ENCODE data around the gene TNFRSF4.

The TNFRSF4 gene

GRCh38 chr1:1232208-1232795, 18.3 kb upstream of the TNFRSF4 start, which contains the start of gene B3GALT6:
TSS of gene B3GALT6 (plus strand) at chr1:1232237. CDS start at chr1:1232279, 42 bp downstream.
- DNase-seq, result no peak

- DNase-seq, result peak; percentile 98 to 99 (median 99)
Measured at GRCh38 chr1:1231400-1232207, 17.7 kb upstream of the TNFRSF4 start, which contains the start of gene SDF4. TSS of gene SDF4 (minus strand) at chr1:1232001. CDS start at chr1:1228772, 3,229 bp downstream.

- DNase-seq, result peak; percentile 58 to 79 (median 72)
Measured at GRCh38 chr1:1230656-1231399, 16.9 kb upstream of the TNFRSF4 start.

GRCh38 chr1:1229770-1230169, 15.8 kb upstream of the TNFRSF4 start:
- no peak for DNase-seq

DNA sequence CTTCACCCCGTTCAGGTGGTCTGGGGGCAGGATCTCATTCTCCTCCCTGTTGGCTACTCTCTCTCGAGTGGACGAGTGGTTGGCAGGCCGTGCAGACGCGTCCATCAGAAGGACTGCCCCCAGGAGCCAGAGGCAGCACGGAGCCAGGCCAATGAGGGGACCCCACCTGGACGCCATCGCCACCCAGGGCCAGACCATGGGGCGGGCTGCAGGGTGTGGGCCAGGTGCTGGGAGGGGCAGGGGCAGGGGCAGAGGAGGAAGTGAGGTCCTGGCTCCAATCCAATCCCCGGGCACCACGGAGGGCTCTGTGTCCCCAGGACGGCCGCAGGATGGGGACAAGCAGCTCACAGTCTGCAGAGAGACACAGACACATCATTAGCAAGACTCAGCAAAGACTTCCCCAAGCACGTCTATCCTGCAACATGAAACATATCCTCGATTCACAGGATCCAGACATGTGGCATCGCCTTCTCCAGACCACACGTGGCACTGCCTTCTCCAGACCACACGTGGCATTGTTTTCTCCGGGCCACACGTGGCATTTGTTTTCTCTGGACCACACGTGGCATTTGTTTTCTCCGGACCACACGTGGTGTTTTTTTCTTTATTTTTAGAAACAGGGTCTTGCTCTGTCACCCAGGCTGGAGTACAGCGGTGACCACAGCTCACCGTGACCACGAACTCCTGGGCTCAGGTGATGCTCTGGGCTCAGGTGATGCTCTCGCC, 14.8 kb upstream of the TNFRSF4 start:
- no peak for DNase-seq

DNA sequence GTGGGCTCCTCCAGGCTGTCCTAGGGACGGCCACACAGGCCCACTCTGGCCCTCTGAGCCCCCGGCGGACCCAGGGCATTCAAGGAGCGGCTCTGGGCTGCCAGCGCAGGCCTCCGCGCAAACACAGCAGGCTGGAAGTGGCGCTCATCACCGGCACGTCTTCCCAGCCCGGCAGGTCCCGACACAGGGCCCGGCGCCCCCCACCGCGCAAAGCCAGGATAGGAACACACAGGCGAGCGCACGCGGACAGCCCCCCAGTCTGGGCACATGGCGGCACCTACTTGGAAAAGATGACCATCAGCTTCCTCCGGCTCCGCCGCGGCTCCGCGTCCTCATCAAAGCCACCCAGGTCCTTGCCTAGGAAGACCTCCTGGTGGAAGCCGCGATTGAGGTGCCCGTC, 14.2 kb upstream of the TNFRSF4 start:
- DNase-seq, result no peak

DNA sequence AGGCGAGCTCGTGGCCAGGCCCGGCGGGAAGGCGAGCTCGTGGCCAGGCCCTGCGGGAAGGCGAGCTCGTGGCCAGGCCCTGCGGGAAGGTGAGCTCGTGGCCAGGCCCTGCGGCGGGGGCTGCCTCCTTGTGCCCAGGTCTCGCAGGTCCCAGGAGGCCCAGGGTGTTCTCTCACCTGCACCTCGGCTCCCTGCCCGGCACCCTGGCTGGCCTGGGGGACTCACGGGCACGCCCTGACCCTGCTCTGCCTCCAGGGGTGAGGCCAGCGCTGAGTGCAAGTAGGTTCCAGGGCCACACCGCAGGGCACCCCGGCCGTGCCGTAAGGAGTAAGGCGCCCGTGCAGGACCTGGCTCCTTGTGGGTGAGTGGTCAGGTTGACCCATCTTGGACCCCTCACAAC, 13.4 kb upstream of the TNFRSF4 start:
- no peak for DNase-seq

GRCh38 chr1:1226566-1227362, 12.8 kb upstream of the TNFRSF4 start:
- DNase-seq, result no peak

- DNase-seq, result no peak
Measured at GRCh38 chr1:1225913-1226312, 12.0 kb upstream of the TNFRSF4 start.

DNA sequence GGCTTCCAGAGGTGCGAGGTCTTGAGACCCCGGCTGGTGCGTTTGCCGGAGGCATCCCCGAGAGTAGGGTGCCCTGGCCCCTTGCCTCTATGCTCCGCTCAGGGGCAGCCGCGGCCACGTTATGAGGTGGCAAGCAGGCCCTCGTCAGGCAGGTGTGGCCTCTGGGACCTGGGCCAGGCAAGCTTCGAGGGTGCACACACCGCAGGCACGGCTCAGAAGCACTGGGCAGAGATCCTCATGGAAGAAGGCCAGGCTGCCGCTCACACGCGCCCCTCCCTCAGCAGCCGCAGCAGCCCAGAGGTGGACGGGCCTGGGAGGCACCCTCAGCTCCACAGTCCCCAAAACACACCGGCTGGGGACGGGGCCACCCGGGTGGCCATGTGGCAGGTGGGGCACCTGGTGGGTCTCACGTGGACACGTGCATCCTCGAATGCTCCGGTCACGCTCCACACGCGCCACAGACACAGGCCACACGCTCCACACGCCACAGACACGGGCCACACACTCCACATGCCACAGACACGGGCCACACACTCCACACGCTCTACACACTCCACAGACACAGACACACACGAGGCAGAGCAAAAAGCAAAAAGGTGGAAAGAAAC, 11.4 kb upstream of the TNFRSF4 start:
- DNase-seq, result no peak

- no peak for DNase-seq
Measured at GRCh38 chr1:1223891-1224290, 9.9 kb upstream of the TNFRSF4 start.

DNA sequence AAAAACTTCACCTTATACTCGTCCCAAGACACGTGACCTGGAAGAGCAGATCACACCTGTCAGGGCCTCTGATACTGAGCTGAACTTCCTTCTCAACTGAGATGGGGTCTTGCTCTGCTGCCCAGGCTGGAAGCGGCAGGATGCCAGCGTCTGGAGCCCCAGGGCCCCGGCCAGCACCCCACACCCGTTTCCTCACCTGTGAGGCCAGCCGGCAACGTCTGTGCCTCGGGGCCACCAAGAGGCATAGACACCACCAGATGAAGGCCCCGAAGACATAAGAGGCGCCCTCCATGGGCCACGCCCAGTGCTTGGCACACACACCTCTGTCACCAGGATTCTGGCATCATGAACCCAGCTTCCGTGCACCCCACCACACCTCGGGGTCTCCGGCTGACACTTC, 9.4 kb upstream of the TNFRSF4 start:
- DNase-seq, result no peak

GRCh38 chr1:1222575-1223225, 8.7 kb upstream of the TNFRSF4 start:
- no peak for DNase-seq

DNA sequence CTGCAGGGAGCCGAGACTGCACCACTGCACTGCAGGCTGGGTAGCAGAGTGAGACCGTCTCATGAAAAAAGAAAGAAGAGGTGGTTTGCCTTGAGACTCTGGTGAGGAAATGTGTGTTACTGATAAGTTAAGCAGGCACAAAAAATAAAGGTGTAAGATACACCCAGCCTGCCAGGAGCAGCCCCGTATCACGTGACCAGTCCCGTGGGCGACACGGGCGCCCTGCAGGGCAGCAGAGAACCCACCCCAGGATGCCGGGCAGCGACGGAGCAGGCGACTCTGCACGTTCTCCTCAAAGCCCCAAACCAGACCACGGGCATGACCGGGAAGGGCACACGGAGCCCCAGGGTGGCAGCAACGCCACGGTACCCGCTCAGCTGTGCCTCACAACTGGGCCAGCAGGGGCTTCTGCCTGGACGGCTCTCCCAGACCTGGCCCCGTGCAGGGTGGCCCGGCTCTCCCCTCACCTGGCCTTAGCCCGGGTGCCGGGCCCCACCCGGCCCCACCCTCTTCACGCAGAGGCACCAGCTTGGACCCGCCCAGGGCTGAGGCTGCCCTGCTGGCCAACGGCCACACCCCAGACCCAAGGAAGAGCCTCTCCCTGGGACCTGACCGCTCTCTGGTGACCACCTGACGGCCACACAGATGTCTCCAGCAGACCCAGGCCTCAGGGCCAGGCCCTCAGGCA, 8.1 kb upstream of the TNFRSF4 start:
- DNase-seq, result no peak

DNA sequence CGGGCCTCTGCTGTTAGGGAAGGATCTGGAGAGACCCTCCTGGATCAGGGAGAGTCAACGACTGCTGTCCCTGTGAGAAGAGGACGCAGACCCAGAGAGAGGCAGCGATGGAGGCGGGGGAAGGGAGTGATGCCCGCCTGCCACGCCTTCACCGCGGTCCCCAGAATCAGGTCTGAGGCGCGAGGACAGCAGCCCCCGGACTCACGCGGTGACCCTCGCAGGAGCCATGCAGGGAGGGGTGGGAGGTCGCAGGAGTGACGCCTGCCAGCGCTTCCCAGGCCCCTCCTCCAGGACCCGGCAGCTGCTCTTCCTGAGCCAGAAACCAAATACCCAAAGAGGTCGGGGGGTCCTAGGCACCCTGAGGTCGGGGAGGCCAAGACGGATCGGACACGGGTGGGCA, 6.2 kb upstream of the TNFRSF4 start:
- no peak for DNase-seq

GRCh38 chr1:1219341-1219740, 5.4 kb upstream of the TNFRSF4 start:
- no peak for DNase-seq

- DNase-seq, result no peak
Measured at GRCh38 chr1:1218524-1219200, 4.7 kb upstream of the TNFRSF4 start.

- peak; percentile 39 to 67 (median 53) for DNase-seq
Measured at GRCh38 chr1:1217621-1218523, 3.9 kb upstream of the TNFRSF4 start.
